ENCODE data around the gene RADIL. TPM values are rescaled to one million over a fixed set of nuclear protein-coding genes. Genes with fewer than 3 reads are reported as not detected.

The RADIL gene
- total and polyA plus RNA-seq, 3 donors from 2014 or later, result 24.3 to 29.7 (median 25.6) TPM

DNA sequence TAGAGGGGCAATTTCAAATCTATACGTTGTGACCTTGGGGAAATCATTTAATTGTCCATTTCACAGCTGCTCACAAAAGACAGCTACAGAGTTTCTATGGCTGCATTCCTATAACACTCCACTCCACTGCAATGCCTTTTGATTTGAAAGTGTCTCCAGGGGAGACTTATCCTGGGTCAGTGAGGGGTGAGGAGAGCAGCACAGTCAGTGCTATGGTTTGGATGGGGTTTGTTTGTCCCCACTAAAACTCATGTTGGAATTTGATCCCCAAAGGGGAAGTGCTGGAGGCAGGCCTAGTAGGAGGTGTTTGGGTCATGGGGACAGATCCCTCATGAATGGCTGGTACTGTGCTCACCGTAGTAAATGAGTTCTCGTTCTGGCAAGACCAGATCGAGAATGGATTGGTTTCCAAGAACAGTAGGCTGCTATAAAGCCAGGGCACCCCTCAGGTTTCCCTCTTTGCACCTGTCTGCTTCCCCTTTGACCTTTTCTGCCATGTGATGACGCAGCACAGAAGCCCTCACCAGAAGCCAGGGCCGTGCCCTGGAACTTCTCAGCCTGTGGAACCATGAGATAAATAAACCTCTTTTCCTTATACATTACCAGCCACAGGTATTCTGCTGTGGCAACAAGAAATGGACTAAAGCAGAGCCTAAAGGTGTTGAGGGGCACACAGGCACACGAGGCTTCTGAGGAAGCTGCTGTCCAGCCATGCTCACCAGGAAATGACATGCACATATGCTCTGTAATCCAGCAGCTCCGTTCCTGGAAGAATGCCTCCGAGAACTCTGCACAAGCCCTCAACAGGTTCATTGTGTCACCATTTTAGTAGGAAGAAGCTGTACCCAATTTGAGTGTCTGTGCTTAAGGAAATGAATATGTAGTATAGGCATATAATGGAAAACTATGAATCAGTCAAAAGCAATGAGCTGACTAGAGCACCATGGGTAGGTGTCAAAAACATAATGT, 16.7 kb downstream of the RADIL start:
- no peak for TF ChIP-seq POLR2A (IDR thresholded peaks at IDR 0.05)
- TF ChIP-seq, protein P1, sequence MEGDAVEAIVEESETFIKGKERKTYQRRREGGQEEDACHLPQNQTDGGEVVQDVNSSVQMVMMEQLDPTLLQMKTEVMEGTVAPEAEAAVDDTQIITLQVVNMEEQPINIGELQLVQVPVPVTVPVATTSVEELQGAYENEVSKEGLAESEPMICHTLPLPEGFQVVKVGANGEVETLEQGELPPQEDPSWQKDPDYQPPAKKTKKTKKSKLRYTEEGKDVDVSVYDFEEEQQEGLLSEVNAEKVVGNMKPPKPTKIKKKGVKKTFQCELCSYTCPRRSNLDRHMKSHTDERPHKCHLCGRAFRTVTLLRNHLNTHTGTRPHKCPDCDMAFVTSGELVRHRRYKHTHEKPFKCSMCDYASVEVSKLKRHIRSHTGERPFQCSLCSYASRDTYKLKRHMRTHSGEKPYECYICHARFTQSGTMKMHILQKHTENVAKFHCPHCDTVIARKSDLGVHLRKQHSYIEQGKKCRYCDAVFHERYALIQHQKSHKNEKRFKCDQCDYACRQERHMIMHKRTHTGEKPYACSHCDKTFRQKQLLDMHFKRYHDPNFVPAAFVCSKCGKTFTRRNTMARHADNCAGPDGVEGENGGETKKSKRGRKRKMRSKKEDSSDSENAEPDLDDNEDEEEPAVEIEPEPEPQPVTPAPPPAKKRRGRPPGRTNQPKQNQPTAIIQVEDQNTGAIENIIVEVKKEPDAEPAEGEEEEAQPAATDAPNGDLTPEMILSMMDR (IDR thresholded peaks at IDR 0.05), result no peak
- WGBS, 2 donors, result 73 to 80% methylated on average over 9 of the region's 9 CpGs

DNA sequence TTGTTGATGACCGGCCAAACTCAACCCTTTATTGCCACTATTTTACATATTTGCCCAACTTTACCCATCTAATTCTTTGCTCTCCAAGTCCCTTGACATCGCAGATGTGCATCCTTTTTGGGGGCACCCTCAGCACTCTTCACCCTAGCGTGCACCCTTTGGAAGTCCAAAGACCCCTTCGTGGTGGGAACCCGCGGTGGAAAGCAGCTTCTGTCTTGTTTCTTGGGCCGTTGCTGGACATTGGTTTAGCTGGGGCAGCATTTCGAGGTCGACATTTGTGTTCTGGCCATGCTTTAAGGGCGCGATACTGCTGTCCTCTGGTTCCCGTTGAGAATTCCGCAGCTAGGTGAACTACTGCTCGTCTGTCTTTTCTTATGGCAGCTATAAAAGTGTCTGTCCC, 21.4 kb downstream of the RADIL start:
- Histone ChIP-seq H3K4me1 (no peaks in the 10 kb centered on the region), H3K9me3 (no peaks in the 10 kb centered on the region), H3K27me3 (no peaks in the 10 kb centered on the region), H3K27ac (peak overlapping the region; percentile 74 to 75), H3K4me3 (peak overlapping the region; percentile 52 to 63), H3K36me3 (ENCODE audit: low read depth, missing control alignments) (no peaks in the 10 kb centered on the region)
- WGBS, 2 donors, result 41 to 66% methylated on average over 14 of the region's 14 CpGs
- TF ChIP-seq POLR2A (IDR thresholded peaks at IDR 0.05), result no peak
- TF ChIP-seq, protein P1 (IDR thresholded peaks at IDR 0.05), result no peak
- no peak for DNase-seq
- intact Hi-C loops (cut with DNase I; ENCODE audit: low total_unique reads), result no loop called here

More for the DNA sequence above, 16.7 kb downstream of the RADIL start:
- DNase-seq, result no peak
- no peaks in the 10 kb centered on the region for H3K27me3 ChIP-seq
- no peaks in the 10 kb centered on the region for H3K36me3 ChIP-seq (ENCODE audit: low read depth, missing control alignments)
- intact Hi-C loops (cut with DNase I; ENCODE audit: low total_unique reads), result no loop called here
- no peak overlapping the region for H3K4me3 ChIP-seq
- no peaks in the 10 kb centered on the region for H3K9me3 ChIP-seq
- no peaks in the 10 kb centered on the region for H3K4me1 ChIP-seq
- no peak overlapping the region for H3K27ac ChIP-seq

DNA sequence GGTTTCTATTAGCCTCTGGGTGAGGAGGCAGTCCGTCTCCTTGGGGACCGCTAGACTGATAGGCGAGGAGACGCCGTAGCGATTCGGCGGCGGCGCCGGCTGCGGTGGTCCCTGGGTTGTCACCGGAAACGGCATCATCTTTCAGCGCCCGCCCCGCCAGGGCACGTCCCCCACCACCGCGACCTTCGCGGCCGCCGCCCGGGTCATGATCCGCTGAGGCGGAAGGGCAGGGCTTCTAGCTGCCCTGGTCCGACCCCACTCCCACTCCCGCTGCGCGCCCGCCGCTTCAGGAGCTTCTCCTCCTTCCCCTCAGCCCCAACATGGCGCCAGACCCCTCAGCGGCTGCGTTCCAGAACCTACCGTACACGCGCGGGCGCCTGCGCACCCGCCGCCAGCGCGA, 21.8 kb downstream of the RADIL start, which contains the start of gene PAPOLB:
PAPOLB (minus strand) TSS at position 358 of the 400 bp plus-strand sequence; CDS start at position 138, 220 bp downstream.
- H3K36me3 ChIP-seq (ENCODE audit: low read depth, missing control alignments), result no peaks in the 10 kb centered on the region
- intact Hi-C loops (cut with DNase I; ENCODE audit: low total_unique reads), result no loop called here
- WGBS, 2 donors, result 7% methylated on average over 41 to 46 of the region's 46 CpGs

DNA sequence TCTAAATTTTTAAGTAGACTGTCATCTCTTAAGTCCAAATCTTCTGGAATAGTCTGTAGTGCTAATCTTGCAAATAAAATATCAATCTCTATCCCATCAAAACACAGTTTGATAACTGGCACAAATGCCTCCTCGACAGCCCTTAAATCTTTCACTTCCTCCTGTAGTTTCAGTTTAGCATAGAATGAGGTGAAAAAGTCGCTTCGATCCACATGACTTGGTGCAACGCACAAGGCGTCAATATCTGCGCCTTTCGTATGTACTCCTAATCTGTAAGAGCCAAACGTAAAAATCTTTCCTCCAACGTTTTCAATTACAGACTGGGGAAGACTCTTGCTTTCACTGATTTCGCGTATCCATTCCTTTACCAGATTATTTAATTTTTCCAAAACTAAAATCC, 22.3 kb downstream of the RADIL start:
- peak overlapping the region; percentile 52 to 63 for H3K4me3 ChIP-seq
- H3K36me3 ChIP-seq (ENCODE audit: low read depth, missing control alignments), result no peaks in the 10 kb centered on the region
- no peak for DNase-seq
- no peak for TF ChIP-seq POLR2A (IDR thresholded peaks at IDR 0.05)
- TF ChIP-seq, protein P1 (IDR thresholded peaks at IDR 0.05), result no peak
- WGBS, 2 donors, result 57 to 73% methylated on average over 11 of the region's 11 CpGs
- H3K27ac ChIP-seq, result peak overlapping the region; percentile 74 to 75
- H3K27me3 ChIP-seq, result no peaks in the 10 kb centered on the region
- H3K9me3 ChIP-seq, result no peaks in the 10 kb centered on the region
- intact Hi-C loops (cut with DNase I; ENCODE audit: low total_unique reads), result no loop called here
- no peaks in the 10 kb centered on the region for H3K4me1 ChIP-seq

More for the DNA sequence above, 21.8 kb downstream of the RADIL start, which contains the start of gene PAPOLB:
- Histone ChIP-seq H3K9me3 (no peaks in the 10 kb centered on the region), H3K4me1 (no peaks in the 10 kb centered on the region), H3K27me3 (no peaks in the 10 kb centered on the region), H3K27ac (peak within 1 kb of the TSS; percentile 74 to 75), H3K4me3 (peak within 1 kb of the TSS; percentile 52 to 63)
- TF ChIP-seq POLR2A (IDR thresholded peaks at IDR 0.05), result no peak
- TF ChIP-seq, protein P1 (IDR thresholded peaks at IDR 0.05), result no peak
- DNase-seq, result peak; percentile 69
